Measurements from ENCODE around the gene MSS51.
A peak's percentile ranks its signal among the peaks of the same experiment; 100 is the strongest.

Gene MSS51

GRCh38 chr10:73433538-73433867 lies at the start of gene MSS51:
Gene MSS51 (minus strand): TSS chr10:73433561. CDS start chr10:73428284, 5,277 bp downstream.
- DNase-seq: no peak
- ATAC-seq: no peak

- DNase-seq: no peak
- ATAC-seq: peak; percentile 68
Observed at GRCh38 chr10:73480158-73480557, 46.8 kb upstream of the MSS51 start.

- ATAC-seq (peak; percentile 73), DNase-seq (no peak)
Observed at GRCh38 chr10:73478636-73479035, 45.3 kb upstream of the MSS51 start.

GRCh38 chr10:73471226-73471625 lies 37.9 kb upstream of the MSS51 start:
- no peak for DNase-seq
- ATAC-seq: no peak

- DNase-seq (no peak), ATAC-seq (no peak)
Observed at GRCh38 chr10:73469579-73469978, 36.2 kb upstream of the MSS51 start.

GRCh38 chr10:73467206-73467605 lies 33.8 kb upstream of the MSS51 start:
- no peak for ATAC-seq
- DNase-seq: no peak

GRCh38 chr10:73465978-73466726 lies 32.8 kb upstream of the MSS51 start:
- DNase-seq: no peak
- ATAC-seq: no peak

GRCh38 chr10:73460897-73461296 lies 27.5 kb upstream of the MSS51 start:
- ATAC-seq: no peak
- DNase-seq: no peak

GRCh38 chr10:73459683-73460314 lies 26.4 kb upstream of the MSS51 start:
- no peak for DNase-seq
- no peak for ATAC-seq

- ATAC-seq (no peak), DNase-seq (no peak)
Observed at GRCh38 chr10:73456187-73456890, 23.0 kb upstream of the MSS51 start.

- DNase-seq: no peak
- ATAC-seq: no peak
Observed at GRCh38 chr10:73449113-73449512, 15.8 kb upstream of the MSS51 start.

- DNase-seq (no peak), ATAC-seq (no peak)
Observed at GRCh38 chr10:73448384-73448783, 15.0 kb upstream of the MSS51 start.

GRCh38 chr10:73446926-73447325 lies 13.6 kb upstream of the MSS51 start:
- no peak for ATAC-seq
- no peak for DNase-seq

- ATAC-seq: no peak
- no peak for DNase-seq
Observed at GRCh38 chr10:73444457-73444856, 11.1 kb upstream of the MSS51 start.

GRCh38 chr10:73439605-73440312 lies 6.4 kb upstream of the MSS51 start:
- no peak for DNase-seq
- ATAC-seq: peak; percentile 49

GRCh38 chr10:73439055-73439454 lies 5.7 kb upstream of the MSS51 start:
- no peak for DNase-seq
- no peak for ATAC-seq

- ATAC-seq: no peak
- no peak for DNase-seq
Observed at GRCh38 chr10:73432646-73433537, 469 bp downstream of the MSS51 start.

- DNase-seq (no peak), ATAC-seq (no peak)
Observed at GRCh38 chr10:73426318-73426717, 7.0 kb downstream of the MSS51 start.

GRCh38 chr10:73424478-73424877 lies 8.9 kb downstream of the MSS51 start:
- no peak for ATAC-seq
- DNase-seq: no peak

GRCh38 chr10:73423309-73423708 lies 10.1 kb downstream of the MSS51 start:
- no peak for DNase-seq
- ATAC-seq: no peak

GRCh38 chr10:73416571-73416970 lies 16.8 kb downstream of the MSS51 start:
- ATAC-seq (no peak), DNase-seq (no peak)
